Suppressor macrophage treated with lipopolysaccharide for 1 hour (primary cell): ENCODE results near the gene CXorf38.

Experiments used
- DNase-seq, 3 donors: peaks; one replicate each; pipeline ENCODE4 v3.0.0-alpha.2; 2020 to 2022

CXorf38 gene, protein sequence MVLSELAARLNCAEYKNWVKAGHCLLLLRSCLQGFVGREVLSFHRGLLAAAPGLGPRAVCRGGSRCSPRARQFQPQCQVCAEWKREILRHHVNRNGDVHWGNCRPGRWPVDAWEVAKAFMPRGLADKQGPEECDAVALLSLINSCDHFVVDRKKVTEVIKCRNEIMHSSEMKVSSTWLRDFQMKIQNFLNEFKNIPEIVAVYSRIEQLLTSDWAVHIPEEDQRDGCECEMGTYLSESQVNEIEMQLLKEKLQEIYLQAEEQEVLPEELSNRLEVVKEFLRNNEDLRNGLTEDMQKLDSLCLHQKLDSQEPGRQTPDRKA

GRCh38 chrX:40647307-40648197 is at the start of gene CXorf38:
CXorf38 (minus strand) TSS chrX:40647561; CDS start chrX:40647520, 41 bp downstream.
- DNase-seq = peak; percentile 92 to 96 (median 94)

- peak; percentile 8 to 55 (median 34) for DNase-seq
Measured at GRCh38 chrX:40694802-40695201, 47.4 kb upstream of the CXorf38 start.

DNA sequence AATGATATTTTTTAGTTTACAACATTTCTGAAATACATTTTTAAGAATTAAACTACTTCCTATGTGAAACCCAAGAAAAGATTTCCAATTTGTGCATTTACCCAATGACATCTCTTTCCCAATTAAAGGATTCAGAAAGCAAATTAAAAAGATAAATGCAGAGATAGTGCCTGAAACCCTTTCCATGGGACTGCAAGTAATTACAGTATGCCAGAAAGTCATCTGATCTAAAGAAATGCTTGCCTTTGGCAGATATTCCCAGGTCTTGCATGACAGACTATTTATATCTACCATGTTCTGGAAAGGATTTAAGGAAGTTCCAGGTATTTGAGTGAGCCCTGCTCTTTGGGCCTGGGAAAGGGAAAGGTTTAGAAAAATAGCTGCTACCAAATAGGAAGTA is 41.6 kb upstream of the CXorf38 start:
- no peak for DNase-seq

DNA sequence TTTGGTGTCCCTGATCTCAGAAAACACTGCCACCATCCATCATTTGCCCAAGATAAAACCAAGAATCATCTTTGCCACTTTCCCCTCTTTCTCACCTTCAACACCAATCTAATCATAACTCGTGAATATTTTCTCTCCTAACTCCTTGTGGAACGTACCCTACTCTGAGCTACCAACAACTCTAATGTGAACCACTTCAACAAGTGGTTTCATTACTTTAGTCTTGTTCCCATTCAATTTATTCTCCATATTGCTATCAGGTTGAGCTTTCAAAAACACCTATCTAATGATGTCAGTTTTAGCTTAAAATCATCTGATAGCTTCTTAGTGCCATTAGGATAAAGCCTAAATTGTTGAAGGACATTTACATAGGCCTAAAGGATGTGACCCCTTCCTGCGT is 39.8 kb upstream of the CXorf38 start:
- no peak for DNase-seq

GRCh38 chrX:40685362-40685918 is 38.1 kb upstream of the CXorf38 start:
- peak in 2 of 3 donors; percentile 10 to 34 for DNase-seq

DNA sequence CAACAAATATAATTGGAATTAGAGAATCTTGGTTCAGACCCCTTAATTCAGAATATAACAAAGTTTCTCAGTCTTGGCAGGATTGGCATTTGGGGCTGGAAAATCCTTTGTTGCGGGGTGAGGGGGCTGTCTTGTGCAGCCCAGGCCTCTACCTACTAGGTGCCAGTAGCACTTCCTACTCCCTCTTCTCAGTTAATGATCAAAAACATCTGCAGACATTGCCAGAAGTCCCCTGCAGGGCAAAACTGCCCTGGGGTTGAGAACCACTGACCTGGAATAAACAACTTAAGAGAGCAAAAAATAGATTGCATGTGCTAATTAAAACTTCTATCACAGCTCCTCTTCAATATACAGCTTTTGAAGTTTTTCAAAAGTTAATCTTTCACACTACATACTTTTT is 36.7 kb upstream of the CXorf38 start:
- no peak for DNase-seq

DNA sequence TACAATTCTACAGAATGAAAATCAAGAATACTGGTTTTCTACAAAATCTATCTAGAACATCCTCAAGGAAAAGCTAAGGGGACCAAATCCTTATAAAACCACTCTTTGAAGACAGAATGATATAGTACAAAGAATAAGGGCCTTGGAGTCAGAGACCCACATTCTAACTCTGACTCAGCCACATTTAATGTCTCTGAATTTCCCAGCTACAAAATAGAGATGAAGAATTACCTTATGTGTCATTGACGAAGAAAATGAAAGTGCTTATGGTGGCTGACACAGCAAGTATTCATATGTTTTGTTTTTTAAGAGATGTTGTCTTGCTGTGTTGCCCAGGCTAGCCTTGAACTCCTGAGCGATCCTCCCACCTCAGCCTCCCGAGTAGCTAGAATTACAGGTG is 35.9 kb upstream of the CXorf38 start:
- DNase-seq = no peak

- DNase-seq = no peak
Measured at GRCh38 chrX:40671126-40671525, 23.8 kb upstream of the CXorf38 start.

DNA sequence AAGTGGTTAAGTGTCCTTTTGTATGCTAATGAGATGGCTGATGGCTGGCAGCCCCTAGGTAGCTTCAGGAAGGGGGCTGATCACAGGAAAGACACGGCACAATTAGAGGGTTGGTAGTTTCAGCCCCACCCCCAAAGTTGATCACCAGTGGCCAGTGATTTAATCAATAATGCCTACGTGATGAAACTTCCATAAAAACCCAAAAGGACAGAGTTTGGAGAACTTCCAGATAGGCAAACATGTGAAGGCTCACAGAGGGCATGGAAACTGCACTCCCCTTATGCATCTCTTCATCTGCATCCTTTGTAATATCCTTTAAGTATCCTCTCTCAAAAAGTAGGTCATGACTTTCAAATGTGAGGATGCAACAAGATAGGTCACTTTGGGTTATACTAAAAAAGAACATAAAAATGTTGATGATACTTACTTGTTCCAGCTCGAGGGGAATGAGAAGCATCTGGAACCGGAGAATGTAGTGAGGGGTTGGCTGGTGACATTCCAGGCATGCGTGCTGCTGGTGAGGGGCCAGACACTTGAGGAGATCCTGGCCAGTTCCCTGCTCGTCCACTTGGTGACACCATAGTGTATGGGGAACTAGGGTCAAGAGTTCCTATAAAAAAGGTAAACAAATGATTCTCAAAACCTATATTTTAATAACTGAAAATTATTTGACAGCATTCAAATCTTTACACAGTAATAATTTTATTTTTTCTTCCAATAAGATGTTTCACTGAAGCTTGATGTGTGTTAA is 16.7 kb upstream of the CXorf38 start:
- no peak for DNase-seq

DNA sequence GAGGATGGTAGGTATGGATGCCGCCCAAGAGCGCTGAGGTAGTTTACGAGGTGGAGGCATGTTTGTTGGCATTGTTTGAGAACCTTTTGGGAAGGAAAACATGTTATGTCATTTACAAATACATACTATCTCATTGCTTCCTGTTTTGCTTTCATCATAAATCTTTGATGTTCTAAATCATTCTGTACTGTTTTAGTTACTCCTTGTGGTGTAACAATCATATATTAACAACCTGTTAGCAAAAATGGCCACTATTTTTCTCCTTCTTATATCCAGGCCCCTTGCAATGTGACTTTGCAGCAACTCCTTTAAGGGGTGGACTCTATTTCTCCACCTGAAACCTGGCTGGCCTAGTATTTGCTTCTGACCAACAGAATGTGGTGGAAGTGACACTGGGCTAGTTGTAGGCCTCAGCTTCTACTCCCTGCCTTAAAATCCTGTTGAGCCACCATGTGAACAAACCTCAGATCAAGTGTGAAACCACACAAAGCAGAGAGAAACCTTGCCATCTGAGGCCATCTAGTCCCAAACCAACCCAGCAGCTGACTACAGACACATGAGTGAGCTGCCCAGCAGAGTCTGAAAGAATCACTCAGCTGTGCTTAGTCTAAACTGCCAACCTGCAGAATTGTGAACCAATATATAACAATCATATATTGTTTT is 15.8 kb upstream of the CXorf38 start:
- no peak for DNase-seq

DNA sequence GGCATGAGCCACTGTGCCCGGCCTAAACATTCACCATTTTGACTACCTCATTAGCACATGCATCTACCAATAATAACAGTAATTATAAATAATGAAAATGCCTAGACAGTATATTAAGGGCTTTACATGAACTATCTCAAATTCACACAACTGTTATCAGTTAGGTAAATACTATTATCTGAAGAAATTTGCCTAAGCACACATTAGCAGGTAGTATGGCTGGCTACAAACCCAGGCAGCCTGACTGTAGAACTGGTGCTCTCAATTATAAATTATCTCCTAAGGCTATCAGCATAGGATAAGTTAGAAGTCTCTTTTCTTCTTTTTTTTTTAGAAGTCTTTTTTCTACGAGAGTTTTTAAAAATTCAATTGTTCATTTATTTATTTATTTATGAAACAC is 14.1 kb upstream of the CXorf38 start:
- DNase-seq = no peak

- no peak for DNase-seq
Measured at GRCh38 chrX:40660381-40660780, 13.0 kb upstream of the CXorf38 start.

- DNase-seq = no peak
Measured at GRCh38 chrX:40653535-40653934, 6.2 kb upstream of the CXorf38 start.

- DNase-seq = no peak
Measured at GRCh38 chrX:40652664-40653063, 5.3 kb upstream of the CXorf38 start.

- peak; percentile 62 to 81 (median 72) for DNase-seq
Measured at GRCh38 chrX:40651620-40652223, 4.4 kb upstream of the CXorf38 start.

- peak; percentile 26 to 56 (median 38) for DNase-seq
Measured at GRCh38 chrX:40646489-40647306, 663 bp downstream of the CXorf38 start.

DNA sequence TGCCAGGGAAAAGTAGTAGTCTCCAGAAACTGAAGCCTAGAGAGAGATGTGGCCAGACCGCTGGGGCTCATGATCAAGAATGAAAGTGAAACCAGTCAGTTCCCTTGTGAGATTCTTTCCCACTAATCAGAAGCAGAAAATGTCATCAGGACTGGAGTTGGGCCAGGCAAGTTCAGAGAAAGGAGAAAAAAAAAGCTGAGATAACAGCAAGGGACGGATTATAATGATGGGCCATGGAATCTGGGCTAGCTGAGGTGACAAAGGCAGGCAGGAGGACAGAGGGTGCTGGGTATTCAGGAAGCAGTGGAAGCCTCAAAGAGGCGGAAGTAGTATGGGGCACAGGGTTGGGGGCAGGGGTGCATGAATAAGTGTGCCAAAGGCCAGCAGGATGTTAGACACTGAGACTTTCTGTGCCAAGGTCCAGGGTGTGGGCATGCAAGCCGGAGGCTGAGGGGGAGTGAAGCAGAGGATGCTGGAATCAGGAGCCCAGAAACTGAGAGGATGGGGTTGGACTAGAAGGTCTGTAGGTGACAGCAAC is 2.5 kb downstream of the CXorf38 start:
- DNase-seq = peak; percentile 68 to 81 (median 71)

DNA sequence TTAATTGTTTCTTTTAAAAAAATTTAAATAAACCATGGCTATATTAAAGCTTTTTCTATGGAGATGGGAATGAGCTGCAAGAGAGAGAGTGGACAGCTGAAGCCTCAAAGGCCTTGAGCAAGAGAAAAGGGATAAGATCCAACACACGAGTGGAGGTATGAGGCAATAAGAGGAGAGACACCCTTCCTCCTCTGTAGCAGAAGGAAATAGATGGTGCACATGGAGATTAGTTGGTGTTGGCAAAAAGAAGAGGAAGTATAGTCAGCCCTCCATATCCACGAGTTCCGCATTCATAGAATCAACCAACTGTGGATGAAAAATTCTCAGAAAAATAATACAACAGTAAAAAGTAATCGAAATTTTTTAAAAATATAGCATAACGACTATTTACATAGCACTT is 3.2 kb downstream of the CXorf38 start:
- DNase-seq = peak; percentile 69 to 85 (median 75)

GRCh38 chrX:40637687-40638086 is 9.7 kb downstream of the CXorf38 start:
- no peak for DNase-seq

DNA sequence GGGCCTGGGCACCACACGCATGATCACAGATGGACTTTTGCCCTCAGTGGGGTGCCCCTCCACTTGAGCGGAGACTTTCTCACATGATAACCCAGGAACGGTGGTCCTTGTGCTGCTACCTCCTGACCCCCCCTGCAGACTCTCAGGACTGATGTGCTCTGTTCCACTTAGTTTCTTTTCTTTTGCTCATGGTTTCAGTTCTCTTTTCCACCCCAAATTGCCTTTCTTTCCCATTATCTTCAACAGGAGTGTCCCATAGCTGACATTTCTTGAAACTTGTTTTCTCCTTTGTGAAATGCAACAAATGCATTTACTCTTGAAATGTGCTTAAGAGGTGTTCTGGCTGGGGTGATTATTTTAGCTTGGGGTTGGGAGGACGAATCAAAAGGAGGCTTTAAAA is 15.2 kb downstream of the CXorf38 start:
- no peak for DNase-seq

GRCh38 chrX:40628506-40628905 is 18.9 kb downstream of the CXorf38 start:
- peak in 1 of 3 donors; percentile 8 for DNase-seq
